GM23248 (cell line): Measurements from ENCODE around the gene MICAL2.

ENCODE experiments used
- EZH2 ChIP-seq: fragments of 200-600 bp; sonication (generic); IDR thresholded peaks from 2 replicates; pipeline ENCODE4 v1.6.1; 2018; ENCODE audit warnings: antibody characterized with exemption, mild to moderate bottlenecking; ENCODE audit not compliant: insufficient read depth, poor library complexity, severe bottlenecking
- EZH2phosphoT487 ChIP-seq: fragments of 200-600 bp; sonication (generic); IDR thresholded peaks from 2 replicates; pipeline ENCODE4 v1.6.1; 2018; ENCODE audit warnings: antibody characterized with exemption, moderate library complexity, mild to moderate bottlenecking, low read depth; ENCODE audit not compliant: insufficient read depth

DNA sequence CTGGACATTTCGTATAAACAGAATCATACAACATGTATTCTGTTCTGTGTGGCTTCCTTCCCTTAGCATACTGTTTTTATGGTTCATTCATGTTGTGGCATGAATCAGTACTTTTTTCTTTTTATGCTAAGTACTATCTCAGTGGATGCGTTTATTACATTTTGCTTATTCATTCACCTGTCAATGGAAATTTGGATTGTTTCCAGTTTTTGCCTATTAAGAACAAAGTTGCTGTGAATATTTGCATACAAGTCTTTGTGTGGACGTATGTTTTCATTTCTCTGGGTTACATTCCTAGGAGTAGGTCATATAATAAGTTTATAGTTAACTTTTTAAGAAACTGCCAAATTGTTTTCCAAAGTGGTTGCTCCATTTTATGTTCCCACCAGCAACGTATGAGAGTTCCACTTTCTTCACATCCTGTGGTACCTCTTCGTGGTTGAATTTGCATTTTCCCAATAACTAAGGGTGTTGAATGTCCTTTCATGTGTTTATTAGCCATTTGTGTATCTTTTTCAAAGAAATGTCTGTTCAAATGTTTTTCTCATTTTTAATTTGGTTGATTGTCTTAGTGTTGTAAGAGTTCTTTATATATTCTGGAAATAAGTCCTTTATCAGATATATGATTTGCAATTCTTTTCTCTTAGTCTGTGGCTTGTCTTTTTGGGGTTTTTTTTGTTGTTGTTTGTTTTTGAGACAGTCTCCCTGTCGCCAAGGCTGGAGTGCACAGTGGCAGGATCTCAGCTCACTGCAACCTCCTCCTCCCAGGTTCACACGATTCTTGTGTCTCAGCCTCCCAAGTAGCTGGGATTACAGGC lies 46.0 kb upstream of the MICAL2 start:
- TF ChIP-seq EZH2 (no peak), EZH2phosphoT487 (no peak)
